Common myeloid progenitor, CD34-positive (primary cell): ENCODE data around the gene SLC4A1AP.
A peak's percentile ranks its signal among the peaks of the same experiment; 100 is the strongest.
"Not testable (repeated sequence)": the region's sequence is repeated elsewhere in the genome, so short reads cannot be mapped to it uniquely, and the experiment has no call there.

Experiments
- CTCF ChIA-PET: fragments of 350-600 bp; sonication (Branson Sonifier 250); formaldehyde crosslinking; loops from one replicate; lab custom pipeline; 2021; ENCODE audit warnings: antibody characterized with exemption; lab: Charles Lee
- POLR2A ChIA-PET: fragments of 350-600 bp; sonication (Branson Sonifier 250); formaldehyde crosslinking; loops from one replicate; lab custom pipeline; 2021; ENCODE audit warnings: antibody characterized with exemption; lab: Charles Lee
- DNase-seq, 3 donors: peaks; one replicate each; pipeline versions ENCODE4 v3.0.0 to v3.0.0-alpha.2; 2013
- H3K27ac ChIP-seq, 2 experiments: 1 replicate in 1 of 2; 2 replicates in 1 of 2; pipeline ENCODE4 v1.7.0; 2013; ENCODE audit warnings: inconsistent platforms in 2 of 2, low read length in 2 of 2, mild to moderate bottlenecking in 2 of 2, low read depth in 1 of 2, moderate library complexity in 1 of 2; ENCODE audit not compliant: severe bottlenecking in 2 of 2, insufficient read depth in 1 of 2, poor library complexity in 1 of 2
- H3K27me3 ChIP-seq, 5 experiments: replicated peaks in 2 of 5; 1 replicate in 3 of 5; 2 replicates in 2 of 5; pipeline versions ENCODE4 v1.6.1 to v1.7.0; 2013; ENCODE audit warnings: low read length in 4 of 5, mild to moderate bottlenecking in 2 of 5, moderate library complexity in 2 of 5, inconsistent platforms in 1 of 5; ENCODE audit not compliant: insufficient read depth in 5 of 5, control insufficient read depth in 4 of 5
- H3K36me3 ChIP-seq, 4 experiments: 1 replicate in 2 of 4; 2 replicates in 2 of 4; pipeline versions ENCODE4 v1.6.1 to v1.7.0; 2013; ENCODE audit warnings: low read length in 3 of 4, control low read depth in 1 of 4, mild to moderate bottlenecking in 1 of 4; ENCODE audit not compliant: control insufficient read depth in 4 of 4, insufficient read depth in 4 of 4
- H3K4me1 ChIP-seq, 4 experiments: 1 replicate in 3 of 4; 2 replicates in 1 of 4; pipeline versions ENCODE4 v1.6.1 to v1.7.1; 2013; ENCODE audit warnings: low read length in 3 of 4, mild to moderate bottlenecking in 3 of 4, control low read depth in 1 of 4, inconsistent platforms in 1 of 4, moderate library complexity in 1 of 4; ENCODE audit not compliant: control insufficient read depth in 4 of 4, insufficient read depth in 4 of 4; ENCODE audit errors: control extremely low read depth in 1 of 4
- H3K4me3 ChIP-seq, 7 experiments: 1 replicate in 4 of 7; 2 replicates in 3 of 7; pipeline versions ENCODE4 v1.5.1 to v1.7.0; 2013; ENCODE audit warnings: mild to moderate bottlenecking in 7 of 7, low read length in 6 of 7, moderate library complexity in 6 of 7, inconsistent platforms in 2 of 7, low read depth in 2 of 7, control low read depth in 1 of 7; ENCODE audit not compliant: insufficient read depth in 4 of 7, control insufficient read depth in 1 of 7; ENCODE audit errors: extremely low read depth in 1 of 7
- H3K9me3 ChIP-seq, 5 experiments: 1 replicate in 4 of 5; 2 replicates in 1 of 5; pipeline versions ENCODE4 v1.6.1 to v1.7.1; 2013; ENCODE audit warnings: low read length in 4 of 5, mild to moderate bottlenecking in 2 of 5, inconsistent platforms in 1 of 5, low read depth in 1 of 5, moderate library complexity in 1 of 5; ENCODE audit not compliant: control insufficient read depth in 4 of 5, insufficient read depth in 2 of 5; ENCODE audit errors: control extremely low read depth in 1 of 5
- WGBS: methylation state at CpG from one replicate; pipeline ENCODE4 v1.1.5; 2013; ENCODE audit not compliant: insufficient coverage; 5-methylcytosine and 5-hydroxymethylcytosine counted together

The SLC4A1AP gene

GRCh38 chr2:27682334-27682771 is 18.7 kb downstream of the SLC4A1AP start:
- not testable (repeated sequence) for H3K9me3 ChIP-seq, H3K4me1 ChIP-seq, DNase-seq, H3K27ac ChIP-seq, H3K4me3 ChIP-seq, H3K27me3 ChIP-seq
- CTCF ChIA-PET, result interaction anchor here (0.6 to 4.9 kb wide), 21 partner anchors 8 to 1513 kb away, joined by 3 to 57 read pairs (median 5); partner anchors contain the start of genes CCDC121, GPN1, SLC4A1AP and SUPT7L
- POLR2A ChIA-PET, result interaction anchor here (1.1 kb wide), 1 partner anchor 19 kb away, joined by 4 read pairs; the partner anchor contains the start of genes SLC4A1AP and SUPT7L
- 100% methylated on average over 7 of the region's 7 CpGs for WGBS
- H3K36me3 ChIP-seq, result peaks cover 19 to 50% (median 29%) of the 10 kb centered on the region in 4 experiments

GRCh38 chr2:27683390-27684071 is 19.8 kb downstream of the SLC4A1AP start:
- no peak overlapping the region for H3K4me3 ChIP-seq
- CTCF ChIA-PET, result interaction anchor here (0.6 to 4.9 kb wide), 27 partner anchors 7 to 761 kb away, joined by 3 to 57 read pairs (median 4); partner anchors contain the start of genes CCDC121, GPN1, SLC4A1AP and SUPT7L
- 19% methylated on average over 5 of the region's 9 CpGs for WGBS

GRCh38 chr2:27685006-27685405 is 21.3 kb downstream of the SLC4A1AP start:
- WGBS, result no CpG with 5 or more reads among the region's 1 CpG
- CTCF ChIA-PET, result interaction anchor here (1.8 to 4.9 kb wide), 4 partner anchors 11 to 24 kb away, joined by 4 to 57 read pairs (median 13); partner anchors contain the start of genes SLC4A1AP and SUPT7L
- H3K27me3 ChIP-seq, POLR2A ChIA-PET, H3K4me3 ChIP-seq, H3K4me1 ChIP-seq, H3K9me3 ChIP-seq, H3K27ac ChIP-seq, DNase-seq: not testable (repeated sequence)
- peaks cover 27 to 43% (median 36%) of the 10 kb centered on the region in 4 experiments for H3K36me3 ChIP-seq

More at GRCh38 chr2:27683390-27684071, 19.8 kb downstream of the SLC4A1AP start:
- Histone ChIP-seq H3K36me3 (peaks cover 21 to 47% (median 35%) of the 10 kb centered on the region in 4 experiments), H3K9me3 (no peaks in the 10 kb centered on the region), H3K27me3 (no peaks in the 10 kb centered on the region), H3K27ac (no peak overlapping the region), H3K4me1 (peaks cover 0 to 5% (median 2%) of the 10 kb centered on the region in 4 experiments)
- peak; percentile 95 to 99 (median 96) for DNase-seq
- POLR2A ChIA-PET, result no interaction called here

GRCh38 chr2:27685577-27685976 is 21.9 kb downstream of the SLC4A1AP start:
- CTCF ChIA-PET, result no interaction called here
- POLR2A ChIA-PET, result no interaction called here
- no peaks in the 10 kb centered on the region for H3K27me3 ChIP-seq
- H3K4me3 ChIP-seq, result no peak overlapping the region
- WGBS, result no CpG with 5 or more reads among the region's 3 CpGs
- peaks cover 0 to 5% (median 2%) of the 10 kb centered on the region in 4 experiments for H3K4me1 ChIP-seq
- peaks cover 25 to 43% (median 36%) of the 10 kb centered on the region in 4 experiments for H3K36me3 ChIP-seq
- no peak for DNase-seq
- no peak overlapping the region for H3K27ac ChIP-seq
- H3K9me3 ChIP-seq, result no peaks in the 10 kb centered on the region

- Histone ChIP-seq H3K36me3 (peaks cover 24 to 40% (median 30%) of the 10 kb centered on the region in 4 experiments), H3K27ac (no peak overlapping the region), H3K4me3 (no peak overlapping the region), H3K4me1 (peaks cover 0 to 5% (median 2%) of the 10 kb centered on the region in 4 experiments), H3K9me3 (no peaks in the 10 kb centered on the region), H3K27me3 (no peaks in the 10 kb centered on the region)
- WGBS, result 100% methylated on average over 1 of the region's 1 CpG
- ChIA-PET CTCF (no interaction called here), POLR2A (interaction anchor here (0.6 kb wide), 1 partner anchor 11 kb away, joined by 4 read pairs; no protein-coding TSS in a partner anchor)
- no peak for DNase-seq
Observed at GRCh38 chr2:27687232-27687631, 23.5 kb downstream of the SLC4A1AP start.

- no peak for DNase-seq
- 100% methylated on average over 2 of the region's 2 CpGs for WGBS
- H3K27ac ChIP-seq, result no peak overlapping the region
- ChIA-PET CTCF (interaction anchor here (1.1 to 1.2 kb wide), 3 partner anchors 9 to 33 kb away, joined by 3 read pairs; no protein-coding TSS in a partner anchor), POLR2A (no interaction called here)
- H3K27me3 ChIP-seq, result no peaks in the 10 kb centered on the region
- peaks cover 28 to 48% (median 30%) of the 10 kb centered on the region in 4 experiments for H3K36me3 ChIP-seq
- no peaks in the 10 kb centered on the region for H3K9me3 ChIP-seq
- peaks cover 0 to 5% (median 0%) of the 10 kb centered on the region in 4 experiments for H3K4me1 ChIP-seq
- H3K4me3 ChIP-seq, result no peak overlapping the region
Observed at GRCh38 chr2:27689424-27689823, 25.7 kb downstream of the SLC4A1AP start.

GRCh38 chr2:27690052-27690451 is 26.4 kb downstream of the SLC4A1AP start:
- DNase-seq, result no peak
- Histone ChIP-seq H3K36me3 (peaks cover 29 to 45% (median 30%) of the 10 kb centered on the region in 4 experiments), H3K4me1 (peaks cover 0 to 5% (median 0%) of the 10 kb centered on the region in 4 experiments), H3K4me3 (no peak overlapping the region), H3K27me3 (no peaks in the 10 kb centered on the region), H3K9me3 (no peaks in the 10 kb centered on the region), H3K27ac (no peak overlapping the region)
- POLR2A ChIA-PET, result no interaction called here
- CTCF ChIA-PET, result interaction anchor here (1.0 to 2.3 kb wide), 5 partner anchors 8 to 21 kb away, joined by 3 to 15 read pairs (median 3); no protein-coding TSS in a partner anchor
